ENCODE data around the gene ANAPC2. TPM values are rescaled to one million over a fixed set of nuclear protein-coding genes. Genes with fewer than 3 reads are reported as not detected.

ANAPC2 gene
- total RNA-seq, 2 experiments from 2014 or later: 60.2 to 64.1 TPM

DNA sequence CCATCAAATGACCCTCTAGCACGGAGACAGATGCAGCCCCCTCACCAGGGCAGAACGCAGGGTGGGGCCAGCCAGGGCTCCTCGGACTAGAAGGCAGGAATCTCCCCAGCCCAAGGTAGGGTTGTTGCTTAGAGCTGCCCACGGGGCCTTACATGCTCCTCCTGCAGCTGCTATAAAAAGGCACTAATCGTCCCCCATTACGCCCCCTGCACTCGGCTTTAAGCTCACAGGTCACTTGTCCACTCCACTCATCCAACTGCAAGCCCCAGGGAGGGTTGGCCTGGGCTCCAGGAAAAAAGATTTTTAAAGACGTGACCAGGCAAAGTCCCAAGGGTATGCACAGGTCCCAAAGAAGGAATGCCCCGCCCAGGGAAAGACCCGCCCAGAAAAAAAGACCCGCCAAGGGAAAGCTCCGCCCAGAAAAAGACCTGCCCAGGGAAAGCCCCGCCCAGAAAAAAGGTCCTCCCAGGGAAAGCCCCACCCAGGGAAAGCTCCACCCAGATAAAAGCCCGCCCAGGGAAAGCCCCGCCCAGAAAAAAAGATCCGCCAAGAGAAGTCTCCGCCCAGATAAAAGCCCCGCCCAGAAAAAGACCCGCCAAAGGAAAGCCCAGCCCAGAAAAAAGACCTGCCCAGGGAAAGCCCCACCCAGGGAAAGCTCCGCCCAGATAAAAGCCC lies 38.3 kb downstream of the ANAPC2 start:
- ATAC-seq (no peak), DNase-seq (peak; percentile 50)
- CTCF ChIA-PET: interaction anchor here (0.7 to 2.0 kb wide), 6 partner anchors 21 to 115 kb away, joined by 3 to 6 read pairs (median 4); partner anchors contain the start of gene RNF224
- H3K4me3 Mint-ChIP-seq: no peak overlapping the region
- H3K36me3 Mint-ChIP-seq (ENCODE audit: low read depth): no peaks in the 10 kb centered on the region
- peaks cover 7% of the 10 kb centered on the region for H3K4me1 Mint-ChIP-seq (ENCODE audit: low read depth)
- peaks cover 7% of the 10 kb centered on the region for H3K27me3 Mint-ChIP-seq (ENCODE audit: low read depth)
- no peak overlapping the region for H3K27ac Mint-ChIP-seq
- H3K9me3 Mint-ChIP-seq (ENCODE audit: insufficient read depth): no peaks in the 10 kb centered on the region
- POLR2A ChIA-PET: interaction anchor here (1.2 to 1.4 kb wide), 3 partner anchors 12 to 21 kb away, joined by 3 to 6 read pairs (median 3); no protein-coding TSS in a partner anchor

DNA sequence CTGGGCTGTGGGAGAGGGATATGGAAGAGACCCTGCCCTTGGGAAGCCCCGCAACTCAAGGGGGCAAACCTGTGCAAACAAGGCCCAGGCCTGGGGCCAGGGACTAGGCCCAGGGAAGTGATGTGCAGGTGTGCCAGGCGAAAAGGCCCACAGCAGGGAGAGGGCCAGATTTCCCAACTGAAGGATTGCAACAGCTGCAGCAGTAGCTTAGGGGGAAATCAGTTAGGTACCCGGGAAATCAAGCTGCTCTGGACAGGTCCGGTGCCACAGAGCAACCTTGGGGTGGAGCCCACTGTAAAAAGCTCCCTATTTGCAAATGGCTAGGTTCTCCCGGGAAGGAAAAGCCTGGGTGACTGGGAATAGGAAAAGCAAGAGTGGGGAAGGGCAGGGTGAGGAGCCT lies 39.0 kb downstream of the ANAPC2 start:
- H3K9me3 Mint-ChIP-seq (ENCODE audit: insufficient read depth): no peaks in the 10 kb centered on the region
- CTCF ChIA-PET: interaction anchor here (0.9 to 1.9 kb wide), 4 partner anchors 27 to 87 kb away, joined by 3 to 6 read pairs (median 4); partner anchors contain the start of gene RNF224
- H3K27me3 Mint-ChIP-seq (ENCODE audit: low read depth): peaks cover 2% of the 10 kb centered on the region

DNA sequence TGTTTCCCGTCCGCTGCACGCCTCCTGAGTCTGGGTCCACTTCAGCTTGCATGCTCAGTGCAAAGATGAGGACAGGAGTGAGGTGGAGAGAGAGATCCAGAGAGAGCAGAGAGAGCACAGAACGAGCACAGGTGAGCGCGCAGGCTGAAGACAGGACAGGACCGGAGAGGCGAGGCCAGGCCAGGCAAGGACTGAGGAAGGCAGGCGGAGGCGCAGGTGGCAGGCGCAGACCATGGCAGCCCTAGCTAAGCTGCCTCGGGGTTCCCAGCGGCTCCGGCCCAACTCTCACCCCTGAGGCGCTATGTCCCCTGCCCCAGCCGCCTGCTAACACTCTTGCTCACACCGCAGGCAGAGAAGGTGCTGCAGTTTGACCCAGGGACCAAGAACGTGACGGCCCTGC lies 39.7 kb downstream of the ANAPC2 start:
- no peaks in the 10 kb centered on the region for H3K9me3 Mint-ChIP-seq (ENCODE audit: insufficient read depth)
- CTCF ChIA-PET: interaction anchor here (1.3 kb wide), 1 partner anchor 88 kb away, joined by 6 read pairs; no protein-coding TSS in a partner anchor
- no peak for DNase-seq
- H3K4me1 Mint-ChIP-seq (ENCODE audit: low read depth): peaks cover 7% of the 10 kb centered on the region
- H3K27ac Mint-ChIP-seq: no peak overlapping the region
- POLR2A ChIA-PET: interaction anchor here (1.4 kb wide), 1 partner anchor 19 kb away, joined by 6 read pairs; no protein-coding TSS in a partner anchor
- ATAC-seq: no peak
- no peak overlapping the region for H3K4me3 Mint-ChIP-seq
- no peaks in the 10 kb centered on the region for H3K36me3 Mint-ChIP-seq (ENCODE audit: low read depth)
- H3K27me3 Mint-ChIP-seq (ENCODE audit: low read depth): peaks cover 2% of the 10 kb centered on the region

More for the DNA sequence above, 39.0 kb downstream of the ANAPC2 start:
- Mint-ChIP-seq H3K4me3 (no peak overlapping the region), H3K27ac (no peak overlapping the region), H3K4me1 (ENCODE audit: low read depth) (peaks cover 7% of the 10 kb centered on the region), H3K36me3 (ENCODE audit: low read depth) (no peaks in the 10 kb centered on the region)
- no peak for ATAC-seq
- DNase-seq: no peak
- POLR2A ChIA-PET: interaction anchor here (1.4 kb wide), 1 partner anchor 20 kb away, joined by 6 read pairs; no protein-coding TSS in a partner anchor

DNA sequence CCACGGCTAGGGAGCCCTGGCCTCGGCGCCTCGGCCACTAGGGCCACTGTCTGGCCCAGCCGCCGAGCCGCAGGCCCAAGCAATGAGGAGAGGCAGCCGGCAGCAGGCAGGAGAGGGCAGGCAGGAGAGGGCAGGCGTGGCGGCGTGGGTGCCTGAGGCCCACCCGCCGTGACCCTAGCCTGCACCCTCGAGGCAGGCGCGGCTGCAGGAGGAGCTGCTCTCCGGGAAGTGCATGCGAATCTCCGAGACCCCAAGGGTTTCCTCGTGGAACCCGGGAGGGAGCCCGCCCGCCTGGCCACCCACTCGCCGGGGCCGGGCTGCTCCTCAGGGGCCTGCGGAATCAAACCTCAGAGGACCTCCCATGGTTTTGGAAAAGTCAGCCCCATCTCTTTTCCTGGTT lies 40.1 kb downstream of the ANAPC2 start:
- H3K4me3 Mint-ChIP-seq: no peak overlapping the region
- H3K9me3 Mint-ChIP-seq (ENCODE audit: insufficient read depth): no peaks in the 10 kb centered on the region
- ATAC-seq (no peak), DNase-seq (no peak)
- H3K36me3 Mint-ChIP-seq (ENCODE audit: low read depth): no peaks in the 10 kb centered on the region
- H3K27ac Mint-ChIP-seq: no peak overlapping the region
- peaks cover 2% of the 10 kb centered on the region for H3K27me3 Mint-ChIP-seq (ENCODE audit: low read depth)
- CTCF ChIA-PET: no interaction called here
- POLR2A ChIA-PET: no interaction called here
- H3K4me1 Mint-ChIP-seq (ENCODE audit: low read depth): peaks cover 7% of the 10 kb centered on the region

DNA sequence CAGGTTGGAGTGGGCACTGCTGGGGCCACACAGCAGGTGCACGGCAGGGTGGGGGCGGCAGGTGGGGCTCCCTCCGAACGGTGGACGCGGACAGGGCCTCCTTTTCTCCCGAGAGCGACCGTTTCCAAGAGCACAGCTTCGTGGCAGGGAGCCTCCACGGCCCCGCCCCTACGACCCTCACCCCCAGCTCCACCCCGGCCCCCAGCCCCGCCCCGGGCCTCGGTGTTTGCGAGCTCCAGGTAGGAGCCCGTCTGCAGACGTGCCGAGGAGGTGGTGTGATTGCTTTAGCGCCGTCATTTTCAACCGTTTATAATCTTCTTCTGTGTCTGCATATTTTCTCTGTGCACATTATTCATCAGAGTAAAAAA lies 40.6 kb downstream of the ANAPC2 start:
- H3K27ac Mint-ChIP-seq: no peak overlapping the region
- peaks cover 7% of the 10 kb centered on the region for H3K4me1 Mint-ChIP-seq (ENCODE audit: low read depth)
- no peaks in the 10 kb centered on the region for H3K9me3 Mint-ChIP-seq (ENCODE audit: insufficient read depth)
- ATAC-seq: no peak
- H3K27me3 Mint-ChIP-seq (ENCODE audit: low read depth): peaks cover 2% of the 10 kb centered on the region
- H3K36me3 Mint-ChIP-seq (ENCODE audit: low read depth): no peaks in the 10 kb centered on the region
- DNase-seq: no peak
- POLR2A ChIA-PET: no interaction called here
- CTCF ChIA-PET: no interaction called here
- H3K4me3 Mint-ChIP-seq: no peak overlapping the region

DNA sequence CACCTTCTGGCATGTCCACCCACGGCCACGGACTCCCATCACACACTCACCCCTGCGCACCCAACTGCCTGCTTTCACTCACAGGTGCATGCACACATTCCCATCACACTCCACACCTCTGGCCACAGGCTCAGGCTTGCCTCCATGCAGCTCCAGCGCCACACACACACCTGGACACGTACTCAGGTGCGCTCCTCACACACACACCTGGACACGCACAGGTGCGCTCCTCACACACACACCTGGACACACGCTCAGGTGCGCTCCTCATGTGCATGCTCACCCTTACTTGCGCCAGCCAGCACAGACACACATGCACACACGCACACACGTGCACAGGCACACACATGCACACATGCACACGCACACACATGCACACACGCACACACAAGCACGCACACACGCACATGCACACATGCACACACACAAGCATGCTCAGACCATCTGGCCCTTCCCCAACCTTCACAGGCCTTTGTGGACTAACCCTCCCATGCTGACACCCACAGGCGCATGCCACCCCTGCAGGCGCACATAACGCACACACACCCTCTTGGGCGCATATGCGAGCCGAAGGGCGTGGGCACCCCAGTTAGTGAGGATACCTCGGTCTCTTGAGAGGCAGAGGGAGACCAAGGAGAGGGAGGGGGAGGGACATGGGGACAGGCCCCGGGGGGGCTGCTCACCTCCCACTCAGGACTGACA lies 41.1 kb downstream of the ANAPC2 start:
- H3K27ac Mint-ChIP-seq: no peak overlapping the region
- POLR2A ChIA-PET: no interaction called here
- H3K4me1 Mint-ChIP-seq (ENCODE audit: low read depth): peaks cover 7% of the 10 kb centered on the region
- no peak for ATAC-seq
- H3K9me3 Mint-ChIP-seq (ENCODE audit: insufficient read depth): no peaks in the 10 kb centered on the region
- DNase-seq: no peak
- H3K36me3 Mint-ChIP-seq (ENCODE audit: low read depth): no peaks in the 10 kb centered on the region
- no peak overlapping the region for H3K4me3 Mint-ChIP-seq
- CTCF ChIA-PET: no interaction called here
- peaks cover 4% of the 10 kb centered on the region for H3K27me3 Mint-ChIP-seq (ENCODE audit: low read depth)

DNA sequence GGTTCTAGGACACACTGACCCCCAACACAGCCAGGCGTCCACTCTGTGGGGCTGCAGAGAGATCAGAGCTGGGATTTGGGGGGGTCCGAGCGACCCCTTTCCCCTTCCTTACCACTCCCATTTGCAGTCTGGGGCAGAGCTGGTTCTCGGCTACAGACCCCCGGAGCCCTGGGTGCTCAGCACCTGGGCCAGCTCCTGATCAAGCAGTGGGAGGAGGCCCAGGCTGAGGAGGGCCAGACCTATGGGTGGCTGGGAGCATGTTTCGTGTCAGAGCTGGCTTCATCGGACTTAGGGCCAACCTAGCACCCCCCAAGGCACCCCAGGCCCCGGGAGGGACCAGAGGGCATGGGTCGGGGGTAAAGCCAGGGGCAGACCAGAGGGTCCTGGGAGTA lies 41.8 kb downstream of the ANAPC2 start:
- Mint-ChIP-seq H3K4me1 (ENCODE audit: low read depth) (peaks cover 7% of the 10 kb centered on the region), H3K4me3 (no peak overlapping the region), H3K9me3 (ENCODE audit: insufficient read depth) (no peaks in the 10 kb centered on the region), H3K36me3 (ENCODE audit: low read depth) (no peaks in the 10 kb centered on the region), H3K27me3 (ENCODE audit: low read depth) (peaks cover 10% of the 10 kb centered on the region), H3K27ac (no peak overlapping the region)
- ATAC-seq (no peak), DNase-seq (no peak)
- ChIA-PET CTCF (no interaction called here), POLR2A (interaction anchor here (1.0 kb wide), 1 partner anchor 42 kb away, joined by 3 read pairs; no protein-coding TSS in a partner anchor)

DNA sequence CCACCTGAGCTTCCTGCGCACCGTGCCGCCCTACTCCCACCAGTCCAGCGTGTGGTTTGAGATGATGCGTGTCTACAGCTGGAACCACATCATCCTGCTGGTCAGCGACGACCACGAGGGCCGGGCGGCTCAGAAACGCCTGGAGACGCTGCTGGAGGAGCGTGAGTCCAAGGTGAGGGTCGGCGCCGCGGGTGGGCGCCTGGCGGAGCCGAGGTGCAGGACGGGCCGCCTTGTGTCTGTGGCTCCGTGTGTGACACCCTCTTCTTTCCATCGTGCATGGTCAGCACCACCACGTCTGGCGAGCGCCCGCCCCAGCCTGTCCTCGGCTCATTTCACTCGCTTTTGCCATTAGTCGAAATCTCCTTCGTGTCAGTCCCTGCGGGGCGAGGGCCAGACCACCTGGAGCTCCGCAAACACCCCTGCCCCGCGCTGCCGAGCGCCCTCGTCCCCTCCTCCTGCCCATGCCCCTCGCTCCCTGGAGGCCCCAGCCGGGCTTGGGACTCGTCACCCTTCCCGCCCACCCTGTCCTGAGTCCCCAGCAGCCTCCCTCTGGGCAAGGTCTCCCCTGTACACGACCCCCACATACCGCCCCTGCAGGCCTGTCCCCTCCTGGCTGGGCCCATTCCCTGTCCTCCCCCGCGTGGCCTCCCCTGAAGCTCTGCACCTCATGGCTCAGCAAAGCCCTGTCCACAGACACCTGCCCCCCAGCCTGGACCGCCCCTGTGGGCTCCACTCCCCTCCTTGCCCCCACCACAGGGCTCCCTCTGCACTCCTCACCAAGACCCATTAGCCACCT lies 42.4 kb downstream of the ANAPC2 start:
- DNase-seq (no peak), ATAC-seq (no peak)
- Mint-ChIP-seq H3K36me3 (ENCODE audit: low read depth) (no peaks in the 10 kb centered on the region), H3K27ac (no peak overlapping the region), H3K9me3 (ENCODE audit: insufficient read depth) (no peaks in the 10 kb centered on the region), H3K4me1 (ENCODE audit: low read depth) (peaks cover 4% of the 10 kb centered on the region), H3K4me3 (no peak overlapping the region), H3K27me3 (ENCODE audit: low read depth) (peaks cover 10% of the 10 kb centered on the region)
- ChIA-PET CTCF (no interaction called here), POLR2A (interaction anchor here (1.0 kb wide), 1 partner anchor 43 kb away, joined by 3 read pairs; no protein-coding TSS in a partner anchor)

DNA sequence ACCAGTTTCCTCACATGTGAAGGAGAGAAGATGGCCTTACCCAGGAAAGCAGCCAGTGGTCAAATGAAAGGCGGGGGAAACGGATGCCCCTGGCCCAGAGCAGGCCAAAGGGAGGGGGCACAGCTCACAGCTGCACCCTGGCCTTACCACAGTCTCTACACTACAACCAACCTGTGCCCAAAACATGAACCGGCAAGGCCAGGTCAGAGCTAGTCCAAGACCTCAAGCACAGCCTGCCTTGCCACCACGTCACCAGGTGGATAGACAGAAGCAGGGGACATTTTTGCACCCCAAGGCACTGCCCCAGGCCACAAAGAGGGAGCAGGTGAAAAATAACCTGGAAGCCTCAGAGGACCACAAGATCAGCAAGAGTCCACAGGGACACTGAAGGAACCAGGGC lies 44.9 kb downstream of the ANAPC2 start:
- POLR2A ChIA-PET: no interaction called here
- Mint-ChIP-seq H3K4me3 (no peak overlapping the region), H3K36me3 (ENCODE audit: low read depth) (no peaks in the 10 kb centered on the region), H3K27ac (no peak overlapping the region), H3K27me3 (ENCODE audit: low read depth) (peaks cover 22% of the 10 kb centered on the region), H3K4me1 (ENCODE audit: low read depth) (peaks cover 14% of the 10 kb centered on the region), H3K9me3 (ENCODE audit: insufficient read depth) (no peaks in the 10 kb centered on the region)
- CTCF ChIA-PET: no interaction called here
- no peak for DNase-seq
- ATAC-seq: no peak

DNA sequence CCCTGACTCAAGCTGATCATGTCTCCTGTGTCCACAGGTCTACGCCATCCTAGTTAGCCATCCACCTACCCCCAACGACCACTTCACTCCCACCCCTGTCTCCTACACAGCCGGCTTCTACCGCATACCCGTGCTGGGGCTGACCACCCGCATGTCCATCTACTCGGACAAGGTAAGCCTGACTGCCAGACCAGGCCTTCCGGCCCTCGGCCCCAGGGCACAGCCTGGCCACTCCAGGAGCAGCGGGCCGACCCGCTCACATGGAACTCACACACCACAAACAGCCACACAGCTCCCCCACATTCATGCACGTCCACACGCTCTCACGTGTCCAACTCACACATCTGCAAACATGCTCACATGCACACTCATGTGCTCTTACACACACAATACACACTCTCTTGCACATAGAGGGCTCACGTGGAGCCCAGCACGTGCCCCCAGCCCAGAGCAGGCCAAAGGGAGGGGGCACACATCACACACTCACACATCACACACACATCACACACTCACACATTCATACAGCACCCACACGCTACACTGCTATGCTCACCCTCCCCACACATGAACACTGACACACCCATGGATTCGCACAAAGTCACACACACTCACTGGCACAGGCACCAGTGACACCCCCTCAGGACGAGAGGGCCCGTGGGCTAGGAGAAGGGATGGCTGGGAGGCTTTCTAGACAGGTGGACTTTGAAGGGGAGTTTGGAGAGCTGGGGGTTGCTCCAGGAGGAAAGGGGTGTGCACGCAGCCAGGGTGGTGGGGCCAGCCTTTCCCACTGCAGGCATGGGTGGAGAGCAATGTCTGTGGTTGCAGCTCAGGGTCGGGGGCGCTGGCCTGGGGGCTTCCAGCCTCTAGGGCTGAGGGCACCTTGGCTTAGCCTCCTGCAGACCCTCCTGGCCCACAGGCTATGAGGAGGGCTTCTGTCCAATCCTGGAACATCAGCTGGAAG lies 46.1 kb downstream of the ANAPC2 start:
- Mint-ChIP-seq H3K4me3 (no peak overlapping the region), H3K9me3 (ENCODE audit: insufficient read depth) (no peaks in the 10 kb centered on the region), H3K27ac (no peak overlapping the region), H3K36me3 (ENCODE audit: low read depth) (no peaks in the 10 kb centered on the region), H3K27me3 (ENCODE audit: low read depth) (peaks cover 31% of the 10 kb centered on the region), H3K4me1 (ENCODE audit: low read depth) (peaks cover 14% of the 10 kb centered on the region)
- ATAC-seq: no peak
- ChIA-PET POLR2A (no interaction called here), CTCF (no interaction called here)
- no peak for DNase-seq
